Activated naive CD4-positive, alpha-beta T cell treated with anti-CD3 and anti-CD28 coated beads, Interleukin-2, amount 50 U/mL, for 16 hours (primary cell): ENCODE data around the gene KRT82.
A peak's percentile ranks its signal among the peaks of the same experiment; 100 is the strongest.

Experiments
- DNase-seq: peaks from one replicate; pipeline ENCODE4 v3.0.0-alpha.2; 2020

Gene KRT82

DNA sequence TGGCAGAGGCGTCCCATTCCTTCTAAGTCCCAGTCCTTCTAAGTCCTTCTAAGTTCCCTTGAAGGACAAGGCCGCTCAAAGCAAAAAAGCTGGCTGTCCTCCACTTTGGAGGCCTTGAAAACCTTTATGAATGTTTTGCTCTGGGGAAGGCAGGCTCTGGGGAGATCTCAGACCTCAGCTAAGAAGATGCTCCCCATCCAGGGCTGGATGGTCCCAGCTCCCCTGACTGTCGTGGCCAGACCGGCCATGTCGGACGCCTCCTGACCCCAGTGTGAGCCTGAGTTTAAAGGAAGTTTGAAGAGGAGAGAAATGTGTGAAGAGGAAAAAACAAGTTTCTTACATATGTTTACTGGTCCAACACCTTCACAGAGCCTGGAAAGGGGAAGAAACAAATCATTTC is 26.6 kb downstream of the KRT82 start:
- no peak for DNase-seq

DNA sequence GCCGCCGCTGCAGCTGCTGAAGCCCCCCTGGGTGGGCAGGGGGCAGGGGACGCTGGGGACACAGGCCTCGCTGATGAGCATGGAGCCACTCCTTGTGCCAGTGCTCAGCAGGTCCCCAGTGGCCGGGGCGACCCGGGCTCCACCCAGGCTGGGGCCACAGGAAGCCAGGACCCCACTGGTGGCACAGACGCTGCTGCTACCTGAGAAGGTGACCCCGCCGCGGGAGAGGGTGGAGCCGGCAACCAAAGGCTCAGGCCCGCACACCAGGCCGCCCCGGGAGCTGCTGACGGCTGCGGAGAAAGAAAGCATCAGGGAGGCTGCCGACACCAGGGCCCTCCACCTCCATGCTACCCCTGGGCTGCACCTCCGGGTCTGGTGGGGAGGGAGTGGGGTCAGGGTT is 28.0 kb downstream of the KRT82 start:
- no peak for DNase-seq

DNA sequence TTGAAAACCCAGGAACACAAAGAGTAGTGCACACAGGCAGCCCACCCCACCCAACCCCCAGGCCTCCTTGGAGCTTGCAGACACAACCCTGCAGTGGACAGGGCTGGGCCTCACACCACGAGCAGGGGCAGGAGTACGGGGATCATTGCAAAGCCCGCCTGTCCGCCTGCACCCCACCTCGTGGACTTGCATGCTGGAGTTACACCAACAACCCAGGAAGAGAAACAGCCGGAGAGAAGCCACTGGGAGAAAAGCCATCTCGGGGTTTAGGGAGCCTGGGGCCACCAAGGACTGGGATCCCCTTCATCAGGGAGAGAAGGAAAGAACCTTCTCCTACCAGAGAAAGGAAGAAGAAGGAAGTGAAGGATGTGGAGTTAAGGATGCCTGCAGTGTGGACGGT is 28.9 kb downstream of the KRT82 start:
- DNase-seq, result no peak

DNA sequence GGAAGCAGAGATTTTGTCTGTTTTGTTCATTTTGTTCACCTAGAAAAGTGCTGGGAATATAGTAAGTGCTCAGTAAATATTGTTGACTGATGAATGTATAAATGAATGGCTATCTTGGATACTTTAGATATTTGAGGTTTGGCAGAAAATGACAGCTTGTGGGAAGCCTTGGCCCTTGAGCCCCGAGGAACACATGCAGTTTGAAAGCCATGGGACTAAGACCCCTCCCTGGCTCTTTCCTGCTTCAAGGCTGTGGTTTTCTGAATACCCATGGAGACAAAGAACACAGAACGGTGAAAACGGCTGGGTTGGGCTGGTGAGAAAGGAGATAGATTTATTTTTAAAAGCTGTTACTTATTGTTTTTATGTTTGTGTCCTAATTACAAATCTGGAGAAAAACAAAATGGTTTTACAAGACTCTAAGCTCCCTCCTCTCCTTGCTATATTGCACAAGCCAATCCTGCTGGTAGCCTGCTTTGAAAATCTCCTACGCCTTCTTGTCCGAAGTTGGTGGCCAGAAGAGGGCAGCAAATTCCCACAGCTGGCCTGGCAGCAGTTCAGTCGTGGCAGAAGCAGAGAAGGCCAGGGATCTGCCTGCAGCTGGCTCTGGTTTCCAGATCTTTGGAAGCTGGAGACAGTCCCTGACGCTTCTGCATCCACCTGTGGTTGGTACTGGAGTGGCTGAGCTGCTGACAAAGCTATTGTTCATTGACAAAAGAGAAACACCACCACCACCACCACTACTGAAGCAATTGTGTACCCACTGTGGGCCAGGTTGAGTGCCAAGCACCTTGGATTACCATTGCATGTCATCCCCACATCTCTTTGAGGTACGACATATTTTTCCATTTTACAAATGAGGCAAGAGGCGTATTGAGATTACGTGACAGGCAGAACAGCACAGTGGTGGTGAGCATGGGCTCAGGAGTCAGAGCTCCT is 33.6 kb downstream of the KRT82 start:
- DNase-seq, result peak; percentile 55

DNA sequence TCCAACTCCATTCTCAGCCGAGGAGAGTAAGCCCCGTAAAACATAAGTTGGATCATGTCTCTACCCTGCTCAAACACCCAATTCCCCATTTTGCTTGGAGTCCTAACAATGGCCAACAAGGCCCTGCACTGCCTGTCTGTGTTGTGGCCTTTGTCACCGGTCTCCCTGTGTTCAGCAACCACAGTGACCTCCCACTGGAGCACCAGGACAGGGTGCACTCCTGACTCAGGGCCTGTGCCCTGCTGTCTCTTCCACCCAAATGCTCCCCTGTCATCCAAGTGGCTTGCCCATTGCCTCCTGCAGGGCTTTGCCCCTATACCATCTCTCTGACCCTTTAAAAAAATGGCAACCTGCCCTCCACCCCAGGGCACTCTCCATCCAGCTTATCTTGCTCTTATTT is 34.4 kb downstream of the KRT82 start:
- no peak for DNase-seq

DNA sequence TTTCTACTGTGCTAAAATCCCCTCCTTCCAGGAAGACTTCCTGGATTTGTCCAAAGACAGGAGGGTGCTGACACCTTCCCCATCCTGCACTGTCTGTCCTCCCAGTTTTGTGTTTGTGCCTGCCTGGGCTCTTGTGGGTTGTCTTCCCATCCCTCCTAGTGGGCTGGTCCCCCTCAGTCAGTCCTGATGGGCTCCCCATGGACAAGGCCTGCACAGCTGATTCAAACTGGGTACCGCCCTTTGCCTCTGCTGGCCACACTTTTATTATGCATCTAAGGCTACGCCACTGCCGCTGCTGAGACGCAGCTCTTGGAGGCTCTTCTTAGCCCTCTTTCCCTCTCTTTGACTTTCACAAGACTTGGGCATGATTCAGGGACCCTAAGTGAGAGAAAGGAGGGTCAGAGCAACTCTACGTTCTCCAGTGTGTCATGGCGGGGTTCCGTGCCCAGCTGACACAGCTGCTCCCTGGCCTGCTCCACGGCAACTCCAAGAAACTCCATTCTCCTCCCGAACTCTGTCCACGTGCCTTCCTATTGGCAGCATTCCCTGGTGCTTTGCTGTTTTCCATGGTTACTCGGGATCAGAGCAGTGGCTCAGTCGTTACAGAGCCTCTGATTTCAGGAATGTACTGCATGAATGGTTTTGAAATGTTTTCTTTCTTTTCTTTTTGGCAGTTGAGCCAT is 35.1 kb downstream of the KRT82 start:
- no peak for DNase-seq

DNA sequence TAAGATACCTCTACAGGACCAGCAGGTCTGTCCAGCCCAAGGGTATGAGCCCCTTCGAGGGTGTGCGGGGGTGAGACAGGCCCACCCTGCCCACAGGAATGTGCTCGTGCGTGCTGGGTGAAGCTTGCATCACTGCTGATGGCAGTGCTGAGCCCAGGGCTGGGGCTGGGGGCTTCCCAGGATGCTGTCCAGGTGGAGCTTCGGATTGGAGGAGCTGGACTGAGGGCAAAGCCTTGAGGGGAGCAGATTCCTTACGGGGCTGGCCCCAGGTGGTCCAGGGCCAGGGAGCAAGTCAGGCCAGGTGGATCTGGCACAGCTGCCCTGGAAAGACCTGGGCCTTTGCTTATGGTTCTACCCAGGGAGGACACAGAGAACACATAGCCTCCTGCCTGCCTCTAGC is 36.3 kb downstream of the KRT82 start:
- no peak for DNase-seq

DNA sequence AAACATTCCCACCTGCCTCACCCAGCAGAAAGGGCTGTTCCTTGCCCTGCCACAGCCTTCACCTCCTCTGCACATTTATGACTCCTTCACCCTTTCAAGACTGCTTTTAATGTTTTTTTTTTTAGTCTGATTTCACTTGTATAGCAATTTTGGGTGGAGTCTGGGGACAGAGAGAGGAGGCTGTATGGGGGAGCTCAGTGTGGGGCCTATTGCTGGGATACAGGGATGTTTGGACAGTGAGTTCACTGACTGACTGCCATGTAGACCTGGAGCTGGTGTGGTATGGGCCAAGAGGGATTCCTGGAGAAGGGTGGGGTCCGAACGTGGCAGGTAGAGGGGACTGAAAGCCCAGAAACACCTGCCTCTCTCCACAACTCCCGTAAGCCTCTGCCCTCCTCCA is 36.9 kb downstream of the KRT82 start:
- DNase-seq, result no peak

DNA sequence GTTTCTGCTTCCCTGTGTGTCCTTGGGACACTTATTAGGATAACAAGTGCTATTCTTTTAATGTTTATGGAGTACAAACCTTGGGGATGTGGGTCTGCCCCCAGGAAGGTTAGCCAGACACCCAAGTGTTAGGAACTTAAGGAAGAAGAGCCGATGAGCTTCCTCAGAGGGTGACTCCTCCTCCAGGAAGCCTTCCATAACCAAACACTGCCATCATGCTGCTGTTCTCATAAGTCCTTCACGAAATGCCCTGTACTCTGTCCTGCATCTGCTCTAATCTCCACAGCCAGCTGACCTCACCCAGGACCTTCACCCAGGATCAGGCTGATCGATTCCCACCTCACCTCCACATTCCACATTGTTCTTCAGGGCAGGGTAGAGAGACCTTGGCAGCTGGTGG is 37.6 kb downstream of the KRT82 start:
- no peak for DNase-seq

DNA sequence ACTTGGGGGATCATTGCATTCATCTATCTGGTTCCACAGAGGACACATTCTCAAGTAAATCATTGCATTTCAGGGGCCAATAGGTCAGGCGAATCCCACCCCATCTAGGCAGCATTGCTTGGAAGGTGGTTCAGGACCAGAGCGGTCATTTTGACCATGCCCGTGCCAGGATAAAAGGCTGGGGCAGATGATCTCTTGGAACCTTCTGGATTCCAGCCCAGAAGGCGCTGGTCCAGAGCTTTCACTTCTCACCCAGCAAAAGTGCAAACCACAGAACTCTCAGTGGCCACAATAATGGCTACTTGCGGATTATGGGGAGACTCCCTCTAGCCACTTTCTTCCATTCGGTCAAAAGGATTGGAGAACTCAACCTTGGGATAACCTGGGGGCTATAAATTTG is 38.3 kb downstream of the KRT82 start:
- DNase-seq, result no peak

DNA sequence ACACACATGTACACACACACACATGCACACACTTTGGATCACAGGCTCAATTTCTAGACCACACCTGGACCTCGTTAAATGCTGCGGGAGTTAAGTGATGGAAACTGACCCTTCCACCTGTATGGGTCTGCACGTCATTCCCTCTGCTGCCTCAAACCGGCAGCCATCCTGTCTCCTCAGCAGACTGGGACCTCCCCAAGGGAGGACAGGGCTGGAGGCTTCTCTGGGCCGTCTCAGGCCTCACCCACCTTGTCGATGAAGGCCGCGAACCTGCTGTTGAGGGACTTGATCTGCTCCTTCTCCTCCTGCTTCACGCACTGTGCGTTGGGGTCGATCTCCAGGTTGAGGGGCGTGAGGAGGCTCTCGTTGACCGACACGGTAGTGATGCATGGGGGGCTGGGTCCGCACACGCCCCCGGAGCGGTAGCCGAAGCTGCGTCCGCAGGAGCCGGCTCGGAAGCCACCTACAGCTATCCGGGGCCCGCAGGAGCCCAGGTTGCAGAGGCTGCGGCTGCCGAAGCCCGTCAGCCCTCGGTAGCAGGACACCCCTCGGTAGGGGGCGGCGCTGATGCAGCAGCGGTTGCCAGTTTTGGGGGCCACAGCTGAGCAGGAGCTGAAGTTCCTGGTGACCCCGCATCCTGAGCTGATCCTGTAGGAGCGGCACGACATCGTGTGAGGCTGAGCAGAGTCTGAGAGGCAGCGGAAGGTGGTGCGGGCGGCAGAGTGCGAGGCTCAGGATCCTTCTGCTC is 39.2 kb downstream of the KRT82 start, which contains the start of gene KRT85:
KRT85 (minus strand) TSS at position 744 of the 748 bp plus-strand sequence; CDS start at position 668, 76 bp downstream.
- no peak for DNase-seq

DNA sequence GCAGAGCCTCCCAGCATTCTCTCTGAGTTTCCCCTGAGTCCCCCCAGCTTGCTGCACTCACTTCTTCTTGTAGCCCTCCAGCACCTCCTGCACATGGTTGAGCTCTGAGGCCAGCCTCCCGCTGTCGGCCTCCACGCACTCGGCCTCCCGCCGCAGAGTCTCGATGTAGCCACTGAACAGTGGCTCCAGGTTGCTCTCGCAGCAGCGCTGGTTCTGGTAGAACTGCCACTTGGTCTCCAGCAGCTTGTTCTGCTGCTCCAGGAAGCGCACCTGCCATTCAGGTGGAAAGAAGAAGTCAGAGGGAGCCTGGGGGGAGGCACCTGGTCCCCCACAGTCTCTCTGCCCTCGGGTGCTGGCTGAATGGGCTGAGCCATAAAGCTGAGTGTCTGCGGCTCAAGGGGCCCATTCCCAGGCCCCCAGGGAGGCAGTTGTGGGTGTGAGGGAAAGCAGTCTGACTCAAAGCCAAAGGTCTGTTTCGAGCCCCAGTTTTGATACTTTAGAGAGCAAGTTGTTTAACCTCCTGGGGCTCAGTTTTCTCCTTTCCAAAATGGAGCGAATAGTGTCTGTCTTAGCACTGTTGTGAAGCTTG is 41.1 kb downstream of the KRT82 start:
- DNase-seq, result no peak

DNA sequence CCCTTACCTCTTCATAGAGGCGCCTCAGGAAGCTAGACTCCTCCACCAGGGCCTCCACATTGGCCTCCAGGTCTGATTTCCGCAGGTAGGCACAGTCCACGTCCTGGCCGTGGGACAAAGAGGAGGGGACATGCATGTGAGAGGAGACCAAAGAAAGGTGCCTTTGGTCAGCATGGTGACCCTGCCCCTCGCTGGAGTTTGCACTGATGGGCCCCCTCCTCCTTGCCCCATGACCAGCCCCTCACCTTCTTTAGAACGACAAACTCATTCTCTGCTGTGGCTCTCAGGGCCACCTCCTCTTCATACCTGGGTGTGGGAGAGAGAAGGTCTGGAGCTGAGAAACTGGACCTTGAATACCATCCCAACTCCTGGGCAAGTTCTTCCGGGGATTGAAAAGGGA is 42.1 kb downstream of the KRT82 start:
- no peak for DNase-seq

DNA sequence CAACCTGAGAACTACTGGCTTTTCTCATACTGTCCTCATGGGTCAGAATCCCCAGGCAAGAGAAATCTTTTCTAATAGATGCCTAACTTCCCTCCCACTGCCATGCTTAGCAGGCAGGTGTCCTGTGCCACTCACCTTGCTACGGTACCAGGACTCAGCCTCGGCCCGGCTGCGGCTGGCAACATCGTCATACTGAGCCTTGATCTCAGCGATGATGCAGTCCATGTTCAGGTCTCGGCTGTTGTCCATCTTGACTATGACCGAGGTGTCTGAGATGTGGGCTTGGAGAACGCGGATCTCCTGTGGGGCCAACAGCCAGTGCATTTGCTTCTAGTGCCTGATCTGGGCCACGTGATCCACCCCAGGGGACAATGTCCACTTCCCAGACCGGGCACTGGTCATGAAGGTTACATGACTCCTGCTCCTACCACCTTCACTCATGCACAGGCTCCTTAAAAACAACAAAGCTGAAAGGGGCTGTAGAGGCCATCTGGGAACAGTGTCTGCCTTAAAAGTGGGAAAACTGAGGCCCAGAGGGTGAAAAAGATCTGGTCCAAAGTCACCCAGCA is 42.9 kb downstream of the KRT82 start:
- no peak for DNase-seq

DNA sequence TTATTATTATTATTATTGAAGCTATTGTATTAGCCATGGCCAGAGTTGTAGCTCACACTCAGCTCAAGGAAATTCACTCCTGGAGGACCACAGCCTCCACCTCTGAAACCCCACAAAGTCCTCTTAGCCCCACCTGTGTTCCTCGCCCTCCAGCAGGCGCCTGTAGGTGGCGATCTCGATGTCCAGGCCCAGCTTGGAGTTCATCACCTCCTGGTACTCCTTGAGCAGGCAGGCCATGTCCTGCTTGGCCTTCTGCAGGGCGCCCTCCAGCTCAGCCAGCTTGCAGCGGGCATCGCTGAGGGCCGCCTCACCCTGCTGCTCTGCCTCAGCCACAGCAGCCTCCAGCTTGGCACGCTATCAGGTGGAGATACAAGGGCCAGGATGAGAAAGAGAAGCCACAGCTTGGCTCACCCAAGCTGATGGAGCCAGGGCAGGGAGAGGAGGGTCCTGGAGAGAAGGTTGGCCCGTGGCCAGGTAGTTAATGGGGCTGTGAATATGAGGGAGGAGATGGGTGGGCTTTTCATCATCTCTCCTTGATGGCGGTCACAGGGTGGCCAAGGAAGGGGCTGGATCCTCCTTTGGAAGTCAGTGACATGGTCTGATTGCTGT is 43.9 kb downstream of the KRT82 start:
- DNase-seq, result no peak

DNA sequence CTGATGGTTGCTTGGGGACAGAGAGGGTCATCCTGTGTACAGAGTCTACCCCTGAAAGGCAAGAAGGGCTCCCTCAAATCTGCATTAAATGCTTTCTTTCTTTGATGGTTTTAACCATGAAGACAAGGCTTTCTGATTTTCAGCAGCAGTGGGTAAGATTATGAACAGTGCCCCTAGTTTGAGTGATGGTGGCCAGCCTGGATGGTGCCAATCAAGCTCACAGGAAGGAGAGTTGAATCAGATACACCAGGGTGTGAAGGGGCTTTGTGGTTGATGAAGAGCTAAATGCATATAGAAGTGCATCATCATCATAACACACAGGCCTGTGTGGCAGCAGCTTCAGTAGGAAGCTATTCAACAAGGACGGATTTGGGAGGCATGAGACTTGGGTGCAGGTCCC is 44.6 kb downstream of the KRT82 start:
- DNase-seq, result no peak

DNA sequence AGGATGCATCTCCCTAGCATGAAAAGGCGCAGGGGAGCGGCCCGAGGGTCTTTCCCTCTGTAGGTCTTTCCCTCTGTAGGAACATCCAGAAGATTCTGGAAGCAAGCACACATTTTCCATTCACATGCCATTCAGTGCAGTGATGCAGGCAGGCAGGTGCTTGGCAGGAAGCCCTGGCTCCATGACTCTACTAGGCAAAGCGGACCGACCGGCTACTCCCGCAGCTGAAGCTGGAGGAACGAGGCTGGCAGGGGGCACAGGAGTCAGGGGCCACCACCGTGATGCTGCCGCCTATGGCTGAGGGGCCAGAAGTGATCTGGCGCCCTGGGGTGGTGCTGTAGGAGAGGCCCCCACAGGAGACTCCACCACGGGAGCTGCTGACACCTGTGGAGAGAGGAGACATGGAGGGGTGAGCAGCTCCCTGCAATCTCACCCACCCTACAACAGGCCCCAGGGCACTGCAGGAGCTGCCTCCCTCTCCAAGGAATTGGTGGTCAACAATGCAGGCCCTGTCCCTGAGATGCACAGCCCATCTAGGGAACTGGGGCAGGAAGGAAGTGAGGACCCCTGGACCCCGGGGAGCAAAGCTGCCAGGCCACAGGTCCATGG is 45.4 kb downstream of the KRT82 start:
- no peak for DNase-seq

DNA sequence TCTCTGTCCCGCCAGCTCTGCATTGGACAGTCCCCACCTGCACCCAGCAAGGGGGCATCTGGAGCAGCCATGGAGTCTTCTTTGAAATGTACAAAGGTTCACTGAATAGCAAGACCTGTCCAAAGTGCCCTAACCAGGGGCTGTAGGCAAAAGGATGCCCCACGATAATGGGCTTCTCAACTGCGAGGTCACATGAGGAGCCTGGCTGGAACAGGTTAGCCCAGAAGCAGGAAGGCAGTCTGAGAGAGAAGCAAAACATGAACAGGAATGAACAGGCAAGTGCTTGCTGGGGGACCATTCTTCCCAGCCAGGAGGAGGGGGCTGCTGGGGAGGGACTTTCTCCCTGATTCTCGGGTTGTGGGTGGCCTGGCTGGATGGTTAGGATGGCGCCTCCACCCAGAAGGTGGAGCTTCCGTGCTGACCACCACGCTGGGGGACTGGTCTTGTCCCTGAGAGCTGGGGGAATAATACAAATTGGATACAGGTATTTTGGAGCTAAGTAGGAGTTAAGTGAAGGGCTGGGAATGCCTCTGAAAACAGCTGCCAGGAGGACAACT is 46.0 kb downstream of the KRT82 start:
- DNase-seq, result no peak

DNA sequence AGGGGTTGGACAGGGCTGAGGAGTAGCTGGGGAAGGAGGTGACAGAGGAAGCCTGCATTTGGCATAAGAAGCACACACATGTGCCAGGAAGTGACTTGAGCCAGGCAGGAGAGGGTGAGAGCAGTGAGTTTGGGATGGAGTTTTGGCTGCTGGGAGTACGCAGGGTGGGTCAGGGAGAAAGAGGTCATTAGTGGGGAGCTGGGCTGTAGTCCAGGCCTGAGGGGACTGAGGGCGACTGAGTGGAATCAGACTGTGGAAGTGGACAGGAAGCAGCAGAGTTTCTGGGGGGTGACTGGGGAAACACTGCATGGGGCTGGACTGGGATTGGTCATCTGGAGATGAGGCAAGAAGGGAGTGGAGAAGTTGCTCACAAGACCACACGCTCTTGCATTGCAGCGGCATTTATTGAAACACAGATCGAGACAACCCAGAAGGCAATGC is 46.5 kb downstream of the KRT82 start:
- DNase-seq, result no peak

DNA sequence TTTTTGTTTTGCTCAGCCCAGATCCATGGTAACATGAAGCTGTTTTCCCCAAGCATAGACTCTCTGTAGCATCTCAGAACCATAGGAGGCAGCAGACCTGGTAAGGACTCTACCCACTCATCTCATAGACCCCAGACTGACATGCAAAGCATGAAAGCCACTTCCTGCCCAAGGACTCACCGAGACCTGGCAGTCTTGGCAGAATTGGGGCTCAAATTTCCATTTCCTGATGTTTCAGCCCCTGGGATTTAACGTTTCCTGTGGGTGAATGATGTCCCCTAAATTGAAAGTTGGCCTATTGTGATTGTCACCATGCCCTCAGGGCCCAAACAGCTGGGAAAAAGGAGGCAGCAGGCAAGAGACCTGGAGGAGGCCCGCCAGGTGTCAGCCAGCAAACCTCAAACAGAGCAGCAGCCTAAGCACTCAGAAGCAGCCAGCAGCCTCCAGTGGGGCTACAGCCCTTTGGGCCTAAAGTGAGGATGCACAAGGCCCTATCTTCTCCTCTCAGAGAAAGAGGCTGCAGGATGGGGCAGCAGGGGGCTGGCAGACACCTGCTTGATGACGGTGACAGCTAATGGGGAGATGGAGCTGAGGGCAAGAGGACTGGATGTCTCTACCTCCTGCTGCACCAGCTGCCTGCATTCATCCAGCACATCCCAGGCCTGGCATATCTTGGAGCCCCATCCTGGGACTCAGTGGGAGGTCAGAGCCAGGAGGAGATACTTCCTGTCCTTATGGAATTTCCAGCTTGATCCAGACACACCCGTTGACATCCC is 47.4 kb downstream of the KRT82 start:
- no peak for DNase-seq
